GM19043 (cell line): Measurements from ENCODE around the gene ARF1.

Experiments used
- ATAC-seq: cut with Tn5 transposase; IDR thresholded peaks from one replicate; pipeline ENCODE4 v1.9.1; 2021; ENCODE audit warnings: low read depth; ENCODE audit not compliant: unreplicated experiment

The ARF1 gene

DNA sequence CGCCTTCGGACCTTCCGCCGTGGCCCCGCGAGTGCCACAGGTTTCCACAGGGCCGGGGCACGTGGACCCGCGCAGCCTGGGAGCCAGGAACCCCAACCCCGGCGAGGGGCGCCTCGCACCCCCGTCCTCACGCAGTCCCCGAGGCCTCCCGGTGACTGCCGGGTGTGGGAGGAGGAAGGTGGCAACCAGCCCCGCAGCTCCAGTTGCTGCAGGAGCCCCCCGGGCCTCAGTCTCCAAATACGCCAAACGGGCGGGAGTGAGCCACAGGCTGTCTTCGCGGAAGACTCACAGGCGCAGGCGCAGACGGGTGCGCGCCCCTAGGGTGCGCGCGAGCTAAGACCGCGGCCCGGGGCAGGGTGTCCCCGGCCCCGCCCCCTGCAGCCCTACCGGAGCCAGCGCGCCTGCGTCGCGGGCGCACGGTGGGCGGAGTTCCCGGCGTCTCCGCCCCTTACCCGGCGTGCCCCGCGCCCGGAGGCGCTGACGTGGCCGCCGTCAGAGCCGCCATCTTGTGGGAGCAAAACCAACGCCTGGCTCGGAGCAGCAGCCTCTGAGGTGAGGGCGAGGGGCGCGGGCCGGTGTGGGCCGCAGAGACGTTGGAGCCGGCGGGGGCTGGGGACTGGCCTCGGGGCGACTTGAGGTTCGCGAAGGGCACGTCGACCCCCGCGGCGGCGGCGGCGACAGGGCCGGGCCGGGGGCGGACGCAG, at the start of gene ARF1:
Gene ARF1, plus strand, starts transcription at position 495 of the 704 bp plus-strand sequence. CDS start 14,407 bp downstream, outside the sequence.
- ATAC-seq: peak; percentile 66

DNA sequence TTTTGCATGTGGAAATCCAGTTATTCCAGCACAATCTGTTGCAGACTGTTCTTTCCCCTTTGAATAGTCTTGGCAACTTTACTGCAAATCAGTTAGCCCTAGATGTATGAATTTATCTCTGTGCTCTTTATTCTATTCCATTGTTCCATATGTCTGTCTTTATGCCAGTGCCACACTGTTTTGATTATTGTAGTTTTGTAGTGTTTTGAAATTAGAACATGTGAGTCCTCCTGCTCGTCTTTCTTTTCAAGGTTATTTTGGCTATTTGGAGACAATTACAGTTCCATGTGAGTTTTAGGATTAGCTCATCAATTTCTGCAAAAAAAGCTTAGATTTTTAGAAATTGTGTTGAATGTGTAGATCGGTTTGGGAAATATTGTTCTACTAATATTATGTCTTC, 49.1 kb upstream of the ARF1 start:
- no peak for ATAC-seq

GRCh38 chr1:228034954-228035837, 47.3 kb upstream of the ARF1 start:
- ATAC-seq: no peak

DNA sequence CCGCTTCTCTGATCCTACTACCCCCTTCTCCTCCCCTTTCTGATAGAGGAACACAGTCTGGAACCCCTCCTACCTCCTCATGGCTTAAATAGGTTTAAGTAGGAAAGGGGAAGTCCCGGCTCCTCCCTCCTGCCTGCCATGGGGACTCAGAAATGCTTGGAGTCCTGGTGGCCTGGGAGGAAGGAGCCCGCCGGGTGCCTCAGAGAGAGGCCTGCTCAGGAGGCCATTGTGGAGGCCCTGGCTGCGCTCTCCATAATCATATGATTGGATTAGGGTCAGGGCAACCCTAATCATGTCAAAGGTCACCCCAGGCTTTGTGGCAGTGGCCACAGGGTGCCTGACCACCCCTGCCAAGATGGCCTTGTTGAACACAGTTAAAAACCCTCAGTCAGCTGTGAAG, 46.7 kb upstream of the ARF1 start:
- no peak for ATAC-seq

DNA sequence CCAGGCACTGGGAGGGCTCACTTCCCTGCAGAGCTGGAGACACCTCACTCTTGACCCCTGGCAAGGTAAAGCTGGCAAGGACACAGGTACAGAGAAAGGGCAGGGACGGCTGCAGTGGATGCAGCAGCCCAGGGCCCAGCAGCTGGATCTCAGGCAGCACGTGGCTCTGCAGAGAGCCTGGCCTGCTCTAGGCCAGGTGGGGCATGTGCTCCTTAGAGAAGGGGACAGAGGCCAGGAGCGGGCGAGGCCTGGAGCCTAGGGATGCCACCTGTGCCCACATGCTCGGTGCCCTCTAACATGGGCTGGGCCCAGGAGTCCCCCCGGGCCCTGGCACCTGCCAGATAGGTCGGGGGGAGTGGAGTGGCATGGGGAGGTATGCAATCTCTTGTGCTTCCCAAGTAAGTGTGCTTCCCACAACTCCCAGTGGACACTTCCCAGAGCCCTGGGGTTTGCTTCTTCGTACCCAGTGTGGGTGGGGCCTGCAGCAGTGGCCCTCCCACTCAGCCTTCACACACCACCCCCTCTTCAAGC, 45.7 kb upstream of the ARF1 start:
- no peak for ATAC-seq

DNA sequence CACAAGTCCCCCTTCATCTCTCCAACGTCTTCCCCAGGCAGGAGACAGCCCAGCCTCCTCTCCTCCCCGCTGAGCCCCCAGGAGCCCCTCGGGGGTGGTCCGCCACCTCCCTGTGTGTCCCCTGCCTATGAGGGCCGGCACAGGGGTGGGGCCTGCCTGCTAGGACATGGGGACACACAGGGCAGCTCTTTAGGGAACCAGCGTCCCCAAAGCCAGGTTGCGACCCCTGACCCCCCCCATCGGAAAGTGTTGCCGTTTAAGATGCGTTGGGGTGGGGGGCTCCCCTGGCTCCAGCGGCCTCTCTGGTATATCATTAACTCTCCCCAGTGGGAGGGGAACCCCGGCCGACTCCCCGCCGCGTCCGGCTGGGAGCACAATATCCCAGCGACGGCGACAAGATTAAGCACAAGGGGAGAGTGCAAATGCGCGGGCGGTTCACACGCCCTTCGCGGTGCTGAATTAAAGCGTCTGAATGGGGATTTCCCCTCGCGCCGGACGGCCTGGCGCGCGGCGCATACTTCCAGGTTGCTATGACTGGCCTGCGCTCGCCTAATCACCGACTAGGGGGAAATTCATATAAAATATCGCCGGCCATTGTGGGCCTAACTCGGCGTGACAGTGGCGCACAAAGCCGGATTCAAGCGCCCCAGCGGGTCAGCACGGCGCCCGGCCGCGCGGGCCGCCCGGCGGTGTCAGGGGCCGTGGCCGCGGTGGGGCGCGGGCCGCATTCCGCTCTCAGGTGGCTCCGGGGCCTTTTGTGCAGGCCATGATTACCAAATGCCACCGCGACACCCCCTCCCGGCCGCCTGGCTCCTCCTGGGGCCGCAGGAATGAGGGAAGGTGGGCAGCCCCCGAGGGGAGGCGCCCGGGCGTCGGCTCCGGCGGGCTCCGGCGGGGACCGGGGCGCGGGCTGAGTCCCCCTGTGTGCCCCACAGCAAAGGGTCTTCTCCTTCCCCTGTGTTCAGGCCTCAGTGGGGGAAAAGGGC, 44.8 kb upstream of the ARF1 start:
- ATAC-seq: peak; percentile 89

GRCh38 chr1:228038387-228039005, 44.0 kb upstream of the ARF1 start:
- ATAC-seq: no peak

DNA sequence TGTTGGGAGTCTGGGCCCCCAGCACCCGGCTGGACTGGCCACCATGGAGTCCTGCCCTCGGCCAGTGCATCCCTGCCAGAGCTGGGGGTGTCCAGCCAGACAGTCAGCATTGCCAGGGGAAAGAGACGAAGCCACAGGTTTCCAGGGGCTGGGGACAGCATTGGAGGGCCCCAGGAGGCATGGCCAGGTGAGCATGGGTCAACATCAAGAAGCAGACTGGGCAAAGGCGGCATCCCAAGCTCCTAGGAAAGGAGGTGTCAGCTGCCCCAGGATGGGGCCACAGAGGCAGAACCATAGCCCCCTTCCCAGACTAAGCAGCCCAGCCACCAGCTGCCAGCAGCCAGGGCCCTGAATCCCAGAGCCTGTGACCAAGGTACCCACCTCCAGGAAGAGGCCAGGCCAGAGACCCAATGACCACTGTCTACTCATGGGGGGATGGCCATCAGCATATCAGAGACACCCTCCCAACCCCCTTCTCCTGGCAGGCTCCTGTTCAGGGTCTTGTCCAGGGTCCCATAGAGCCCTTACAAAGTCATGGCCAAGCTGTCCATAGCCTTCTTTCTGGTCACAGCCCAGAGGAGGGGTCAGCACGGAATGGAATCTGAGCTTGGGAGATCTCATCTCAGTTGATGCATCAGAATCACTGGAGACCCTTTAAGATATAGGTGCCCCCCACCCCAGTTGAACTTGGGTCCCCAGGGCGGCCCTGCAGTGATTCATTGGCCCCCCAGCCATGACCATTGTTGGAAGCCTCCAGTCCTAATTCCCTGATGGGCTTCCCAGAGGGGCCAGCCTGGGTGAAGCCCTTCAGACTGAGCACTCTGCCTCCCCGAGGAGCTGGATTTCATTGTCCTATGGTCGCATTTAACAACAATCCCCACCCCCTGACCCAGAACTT, 43.3 kb upstream of the ARF1 start:
- ATAC-seq: no peak

DNA sequence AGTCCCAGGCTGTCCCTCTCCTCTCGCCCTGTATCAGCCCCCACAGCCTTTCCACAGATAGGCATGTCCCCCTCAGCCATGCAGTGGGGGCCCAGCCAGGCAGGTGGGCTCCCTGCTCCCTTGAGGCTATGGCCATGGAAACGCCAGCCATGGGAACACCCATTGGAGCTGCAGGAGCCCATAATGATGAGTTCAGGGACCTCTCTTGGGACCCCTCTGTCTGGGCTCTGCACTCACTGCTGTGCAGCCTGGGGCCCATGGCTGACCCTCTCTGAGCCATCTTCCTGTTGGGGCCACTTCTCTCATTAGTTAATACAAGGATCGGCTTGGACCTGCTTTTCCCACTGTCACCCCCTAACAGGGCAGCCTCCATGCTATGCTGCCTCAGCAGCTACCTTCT, 42.5 kb upstream of the ARF1 start:
- no peak for ATAC-seq

DNA sequence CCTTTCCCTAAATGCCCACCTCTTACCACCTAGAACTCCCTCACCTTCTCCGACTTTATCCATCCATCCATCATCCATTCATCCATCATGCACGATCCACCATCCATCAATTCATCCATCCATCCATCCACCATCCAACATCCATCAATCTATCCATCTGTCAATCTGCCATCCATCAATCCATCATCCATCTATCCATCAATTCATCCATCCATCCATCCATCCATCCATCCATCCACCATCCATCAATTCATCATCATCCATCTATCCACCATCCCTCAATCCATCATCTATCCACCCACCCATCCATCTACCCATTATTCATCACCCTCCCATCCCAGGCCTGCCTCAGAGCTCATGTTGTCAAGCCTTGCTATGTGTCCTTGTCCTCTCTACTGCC, 41.2 kb upstream of the ARF1 start:
- ATAC-seq: no peak

DNA sequence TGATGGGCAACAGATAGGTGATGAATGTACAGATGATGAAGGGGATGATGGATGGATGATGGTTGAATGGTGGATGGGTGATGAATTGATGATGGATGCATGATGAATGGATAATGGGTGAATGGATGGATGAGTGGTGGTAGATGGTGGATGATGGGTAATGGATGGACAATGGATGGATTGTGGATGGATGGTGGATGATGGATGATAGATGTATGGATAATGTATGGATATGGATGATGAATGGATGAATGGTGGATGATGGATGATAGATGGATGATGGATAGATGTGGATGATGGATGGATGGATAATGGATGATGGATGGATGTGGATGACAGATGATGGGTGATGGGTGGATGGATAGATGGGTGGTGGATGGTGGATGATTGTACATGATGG, 40.0 kb upstream of the ARF1 start:
- no peak for ATAC-seq

- no peak for ATAC-seq
These were observed 39.1 kb upstream of the ARF1 start for GRCh38 chr1:228043281-228043848.

DNA sequence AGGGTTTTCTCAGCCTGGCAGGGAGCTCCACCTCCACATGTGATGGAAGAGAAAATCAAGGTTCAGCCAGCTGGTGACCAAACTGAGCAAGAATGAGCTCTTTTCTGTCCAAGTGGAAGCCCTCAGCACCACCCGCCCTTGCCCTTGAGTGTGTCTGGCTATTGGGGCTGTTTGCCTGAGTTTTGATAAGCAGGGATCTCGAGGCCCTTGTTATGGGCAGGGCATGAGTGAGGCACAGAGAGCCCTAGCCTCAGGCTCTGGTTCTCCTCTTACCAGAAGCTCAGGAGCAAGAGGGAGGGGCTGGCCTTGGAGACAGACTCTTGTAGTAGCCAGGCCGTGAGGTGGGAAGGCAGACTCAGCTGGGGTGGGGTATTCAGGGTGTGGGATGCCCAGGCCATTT, 37.5 kb upstream of the ARF1 start:
- ATAC-seq: no peak

GRCh38 chr1:228045405-228045804, 37.1 kb upstream of the ARF1 start:
- no peak for ATAC-seq

- ATAC-seq: no peak
These were observed 36.6 kb upstream of the ARF1 start for GRCh38 chr1:228045871-228046270.

DNA sequence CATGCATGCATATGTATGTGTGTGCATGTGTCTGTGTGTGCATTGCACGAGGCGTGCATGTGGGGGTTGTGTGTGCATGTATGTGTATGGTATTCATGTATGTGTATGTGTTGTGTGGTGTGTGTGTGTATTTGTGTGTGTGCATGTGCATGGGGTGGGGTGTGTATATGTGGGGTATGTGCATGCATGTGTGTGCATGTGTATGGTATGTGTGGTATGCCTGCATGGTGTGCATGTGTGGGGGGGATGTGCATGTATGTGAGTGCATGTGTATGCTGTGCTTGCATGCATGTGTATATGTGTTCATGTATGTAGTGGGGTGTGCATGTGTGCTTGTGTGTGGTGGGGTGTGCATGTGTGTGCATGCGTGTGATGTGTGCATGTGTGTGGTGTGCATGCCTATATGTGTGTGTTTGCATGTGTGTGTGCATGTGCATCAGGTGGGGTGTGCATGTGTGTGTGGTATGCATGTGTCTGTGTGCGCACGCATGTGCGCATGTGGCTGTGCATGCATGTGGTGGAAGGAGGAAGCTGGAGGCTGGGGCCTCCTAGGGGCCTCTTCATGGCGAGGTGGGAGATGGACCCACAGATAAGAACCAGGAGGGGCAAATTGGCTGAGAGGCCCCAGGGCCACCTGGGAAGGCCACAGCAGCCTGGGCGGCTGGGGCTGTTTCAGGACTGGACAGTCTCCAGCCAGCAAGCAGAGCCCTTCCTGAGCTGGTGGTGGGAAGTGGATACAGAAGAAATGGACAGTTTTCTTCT, 35.9 kb upstream of the ARF1 start:
- no peak for ATAC-seq

DNA sequence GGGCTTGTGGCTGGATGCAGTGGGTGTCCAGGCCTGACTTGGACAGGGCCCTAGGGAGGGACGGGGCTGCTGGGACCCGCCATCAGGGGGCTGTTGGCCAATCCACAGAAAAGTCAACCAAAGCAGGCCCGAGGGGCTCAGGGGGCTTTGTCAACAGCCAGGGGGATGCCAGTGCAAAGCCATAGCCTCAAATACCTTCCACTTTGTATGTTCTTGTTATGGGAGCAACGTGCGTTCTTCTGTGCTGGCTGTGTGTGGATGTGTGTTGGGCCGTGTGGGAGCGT, 35.4 kb upstream of the ARF1 start:
- ATAC-seq: no peak

DNA sequence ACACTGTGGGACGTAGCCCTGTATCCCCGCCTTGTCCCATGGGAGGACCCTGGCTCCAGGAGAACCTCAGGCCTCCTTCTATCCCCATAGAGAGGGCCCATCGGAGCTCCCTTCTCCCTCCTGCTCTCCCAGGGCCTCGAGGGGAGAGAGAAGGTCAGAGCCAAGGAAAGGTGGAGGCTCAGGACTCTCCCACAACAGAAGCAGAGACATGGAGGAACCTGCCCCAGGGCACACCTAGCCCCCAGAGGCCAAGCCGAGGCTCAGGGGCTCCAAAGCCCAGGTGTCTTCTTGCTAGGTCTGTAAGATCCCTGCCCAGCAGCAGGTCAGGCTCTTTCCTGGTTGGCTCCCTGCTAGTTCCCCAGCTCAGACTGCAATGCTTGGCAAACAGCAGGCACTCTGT, 34.4 kb upstream of the ARF1 start:
- ATAC-seq: no peak
